Astrocyte (in vitro differentiated cells and primary cell): ENCODE data around the gene PCCA.

Experiments
- CTCF ChIP-seq: IDR thresholded peaks from 2 replicates; pipeline ENCODE4 v1.5.1; 2011; ENCODE audit warnings: low read depth, mild to moderate bottlenecking, inconsistent platforms, low read length, moderate library complexity; ENCODE audit not compliant: insufficient read depth
- EZH2 ChIP-seq: IDR thresholded peaks from 2 replicates; pipeline ENCODE4 v1.6.1; 2012; ENCODE audit warnings: mild to moderate bottlenecking, low read length, inconsistent platforms; ENCODE audit not compliant: insufficient read depth

- TF ChIP-seq CTCF (no peak), EZH2 (no peak)
Observed at GRCh38 chr13:100159584-100159983, 70.7 kb downstream of the PCCA start.
